ENCODE measurements around the gene NAPEPLD.
"Not testable (repeated sequence)": the region's sequence is repeated elsewhere in the genome, so short reads cannot be mapped to it uniquely, and the experiment has no call there.

NAPEPLD gene

DNA sequence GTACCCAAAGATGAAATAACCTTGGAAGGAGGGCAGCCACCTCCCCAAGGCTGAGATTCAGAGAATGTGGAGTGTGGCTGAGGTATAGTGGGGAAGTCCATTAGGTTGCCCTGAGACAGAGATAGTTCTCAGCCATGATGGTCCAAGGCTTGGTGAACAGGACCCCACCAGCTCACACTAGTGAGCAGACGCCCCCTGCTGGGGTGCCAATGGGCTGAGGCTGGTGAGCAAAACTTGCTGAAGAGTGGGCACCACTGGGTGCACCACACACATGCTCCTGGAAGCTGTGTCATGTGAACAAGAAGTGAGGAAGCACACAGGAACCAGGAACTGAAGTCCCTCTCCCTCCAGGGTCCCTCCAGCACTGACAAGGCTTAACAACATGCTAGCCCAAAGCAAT is 83.2 kb downstream of the NAPEPLD start:
- DNase-seq (ENCODE audit: low read depth), result peak; percentile 46

DNA sequence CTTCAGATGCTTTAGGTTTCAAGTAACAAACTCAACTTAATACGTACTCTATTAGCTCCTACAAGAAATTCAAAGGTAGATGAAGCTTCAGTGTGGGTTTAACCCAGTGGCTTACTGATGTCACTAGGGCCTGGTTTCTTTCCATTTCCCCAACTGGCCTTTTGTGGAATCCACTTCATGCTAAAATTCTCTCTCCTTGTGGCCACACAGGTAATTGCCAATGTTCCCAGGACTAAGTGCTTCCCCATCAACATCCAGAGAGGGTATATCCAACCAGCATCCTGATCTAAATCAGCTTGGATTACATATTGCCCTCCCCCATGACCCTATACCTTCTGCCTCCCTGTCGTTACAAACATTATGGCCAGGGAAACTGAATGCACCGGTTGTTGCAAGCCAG is 85.0 kb downstream of the NAPEPLD start:
- DNase-seq (ENCODE audit: low read depth), result no peak

- no peak for DNase-seq (ENCODE audit: low read depth)
Observed at GRCh38 chr7:103059471-103059870, 89.4 kb downstream of the NAPEPLD start.

- no peak for DNase-seq (ENCODE audit: low read depth)
Observed at GRCh38 chr7:103058122-103058521, 90.8 kb downstream of the NAPEPLD start.

DNA sequence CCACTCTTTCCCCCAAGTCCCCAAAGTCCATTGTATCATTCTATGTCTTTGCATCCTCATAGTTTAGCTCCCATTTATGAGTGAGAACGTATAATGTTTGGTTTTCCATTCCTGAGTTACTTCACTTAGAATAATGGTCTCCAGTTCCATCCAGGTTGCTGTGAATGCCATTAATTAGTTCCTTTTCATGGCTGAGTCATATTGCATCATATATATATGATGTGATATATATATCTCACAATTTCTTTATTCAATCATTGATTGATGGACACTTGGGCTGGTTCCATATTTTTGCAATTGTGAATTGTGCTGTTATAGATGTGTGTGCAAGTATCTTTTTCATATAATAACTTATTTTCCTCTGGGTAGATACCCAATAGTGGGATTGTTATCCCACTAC is 92.9 kb downstream of the NAPEPLD start:
- not testable (repeated sequence) for DNase-seq (ENCODE audit: low read depth)

GRCh38 chr7:103051519-103051918 is 97.4 kb downstream of the NAPEPLD start:
- DNase-seq (ENCODE audit: low read depth), result no peak

Data from CMK (cell line).